HEK293 (cell line): Measurements from ENCODE around the gene SYNJ1.

Experiments used
- CTCF ChIA-PET: fragments of 350-600 bp; formaldehyde crosslinking; extraction: SDS; loops from one replicate; lab custom pipeline; 2021; ENCODE audit warnings: antibody characterized with exemption; lab: Yijun Ruan, JAX
- POLR2A ChIA-PET: fragments of 300-600 bp; formaldehyde crosslinking; extraction: SDS; loops from one replicate; lab custom pipeline; 2020; ENCODE audit warnings: antibody characterized with exemption, inconsistent platforms; lab: Yijun Ruan, JAX
- H3K27ac ChIP-seq: fragments of 200-500 bp; sonication (Bioruptor generic); 2 replicates; pipeline ENCODE4 v1.5.1; 2014; ENCODE audit warnings: low read depth, low read length, control low read depth, inconsistent platforms; ENCODE audit errors: extremely low read depth
- H3K36me3 ChIP-seq, 2 experiments: fragments of 200-500 bp in 1 of 2; sonication (Bioruptor generic) in 1 of 2; 1 replicate in 1 of 2; 2 replicates in 1 of 2; pipeline ENCODE4 v1.5.1; 2014 to 2017; ENCODE audit warnings: inconsistent platforms in 2 of 2, low read length in 2 of 2; ENCODE audit not compliant: control insufficient read depth in 2 of 2, insufficient read depth in 1 of 2
- H3K4me1 ChIP-seq: fragments of 200-500 bp; sonication (Bioruptor generic); 2 replicates; pipeline ENCODE4 v1.5.1; 2014; ENCODE audit warnings: mild to moderate bottlenecking, low read length, inconsistent platforms; ENCODE audit not compliant: control insufficient read depth, insufficient read depth
- H3K4me3 ChIP-seq: 2 replicates; pipeline ENCODE4 v1.5.1; 2011; ENCODE audit warnings: low read depth, mild to moderate bottlenecking, control low read depth, low read length, moderate library complexity
- H3K9me3 ChIP-seq: fragments of 200-500 bp; sonication (Bioruptor generic); 2 replicates; pipeline ENCODE4 v1.5.1; 2014; ENCODE audit warnings: low read depth, low read length, inconsistent platforms; ENCODE audit not compliant: control insufficient read depth, insufficient read depth
- BCL11A ChIP-seq: fragments of 450-650 bp; formaldehyde crosslinking; IDR thresholded peaks from 2 replicates; pipeline ENCODE4 v1.5.1; 2016; ENCODE audit warnings: low read depth, missing biosample characterization, missing genetic modification characterization
- BCL6B ChIP-seq: fragments of 450-650 bp; formaldehyde crosslinking; IDR thresholded peaks from 2 replicates; pipeline ENCODE4 v1.5.1; 2017; ENCODE audit warnings: missing biosample characterization, missing genetic modification characterization
- EGR2 ChIP-seq: fragments of 450-650 bp; formaldehyde crosslinking; IDR thresholded peaks from 2 replicates; pipeline ENCODE4 v1.5.1; 2016; ENCODE audit warnings: low read depth, missing biosample characterization, missing genetic modification characterization
- GLIS1 ChIP-seq: fragments of 450-650 bp; formaldehyde crosslinking; IDR thresholded peaks from 2 replicates; pipeline ENCODE4 v1.5.1; 2016; ENCODE audit warnings: missing biosample characterization, missing genetic modification characterization
- GLIS2 ChIP-seq: fragments of 450-650 bp; formaldehyde crosslinking; IDR thresholded peaks from 2 replicates; pipeline ENCODE4 v1.5.1; 2016; ENCODE audit warnings: missing biosample characterization, missing genetic modification characterization
- PBX3 ChIP-seq: sonication (generic); formaldehyde crosslinking; IDR thresholded peaks from 2 replicates; pipeline ENCODE4 v1.8.1; 2022; ENCODE audit warnings: mild to moderate bottlenecking, moderate library complexity, missing genetic modification reagents
- PRDM6 ChIP-seq: fragments of 450-650 bp; formaldehyde crosslinking; IDR thresholded peaks from 2 replicates; pipeline ENCODE4 v1.5.1; 2017; ENCODE audit warnings: missing biosample characterization, missing genetic modification characterization
- REPIN1 ChIP-seq: fragments of 450-650 bp; formaldehyde crosslinking; IDR thresholded peaks from 2 replicates; pipeline ENCODE4 v1.5.1; 2017; ENCODE audit warnings: missing biosample characterization, missing genetic modification characterization, low read depth
- SP2 ChIP-seq: fragments of 450-650 bp; formaldehyde crosslinking; IDR thresholded peaks from 2 replicates; pipeline ENCODE4 v1.5.1; 2016; ENCODE audit warnings: missing biosample characterization, missing genetic modification characterization
- SP3 ChIP-seq: fragments of 450-650 bp; formaldehyde crosslinking; IDR thresholded peaks from 2 replicates; pipeline ENCODE4 v1.5.1; 2016; ENCODE audit warnings: missing biosample characterization, missing genetic modification characterization
- TRIM28 ChIP-seq: IDR thresholded peaks from 2 replicates; pipeline ENCODE4 v1.6.1; 2011; ENCODE audit warnings: low read length, control low read depth, borderline replicate concordance
- ZBTB17 ChIP-seq: fragments of 450-650 bp; formaldehyde crosslinking; IDR thresholded peaks from 2 replicates; pipeline ENCODE4 v1.5.1; 2016; ENCODE audit warnings: missing biosample characterization, missing genetic modification characterization
- ZBTB20 ChIP-seq: fragments of 450-650 bp; formaldehyde crosslinking; IDR thresholded peaks from 2 replicates; pipeline ENCODE4 v1.5.1; 2016; ENCODE audit warnings: missing biosample characterization, missing genetic modification characterization
- ZBTB48 ChIP-seq: fragments of 450-650 bp; formaldehyde crosslinking; IDR thresholded peaks from 2 replicates; pipeline ENCODE4 v1.5.1; 2016; ENCODE audit warnings: missing biosample characterization, missing genetic modification characterization
- ZBTB8A ChIP-seq: fragments of 450-650 bp; formaldehyde crosslinking; IDR thresholded peaks from 2 replicates; pipeline ENCODE4 v1.5.1; 2016; ENCODE audit warnings: missing biosample characterization, missing genetic modification characterization
- ZIC2 ChIP-seq: fragments of 450-650 bp; formaldehyde crosslinking; IDR thresholded peaks from 2 replicates; pipeline ENCODE4 v1.5.1; 2016; ENCODE audit warnings: missing biosample characterization, missing genetic modification characterization
- ZNF16 ChIP-seq: fragments of 450-650 bp; formaldehyde crosslinking; IDR thresholded peaks from 2 replicates; pipeline ENCODE4 v1.5.1; 2016; ENCODE audit warnings: low read depth, missing biosample characterization, missing genetic modification characterization
- ZNF2 ChIP-seq: fragments of 450-650 bp; formaldehyde crosslinking; IDR thresholded peaks from 2 replicates; pipeline ENCODE4 v1.5.1; 2016; ENCODE audit warnings: missing biosample characterization, missing genetic modification characterization
- ZNF324 ChIP-seq: fragments of 450-650 bp; formaldehyde crosslinking; IDR thresholded peaks from 2 replicates; pipeline ENCODE4 v1.5.1; 2016; ENCODE audit warnings: missing biosample characterization, missing genetic modification characterization
- ZNF394 ChIP-seq: fragments of 450-650 bp; formaldehyde crosslinking; IDR thresholded peaks from 2 replicates; pipeline ENCODE4 v1.5.1; 2016; ENCODE audit warnings: missing biosample characterization, missing genetic modification characterization, mild to moderate bottlenecking, moderate library complexity, borderline replicate concordance
- ZNF423 ChIP-seq: fragments of 450-650 bp; formaldehyde crosslinking; IDR thresholded peaks from 2 replicates; pipeline ENCODE4 v1.5.1; 2016; ENCODE audit warnings: missing biosample characterization, missing genetic modification characterization
- ZNF449 ChIP-seq: fragments of 450-650 bp; formaldehyde crosslinking; IDR thresholded peaks from 2 replicates; pipeline ENCODE4 v1.5.1; 2017; ENCODE audit warnings: missing biosample characterization, mild to moderate bottlenecking, missing genetic modification characterization, moderate library complexity
- ZNF48 ChIP-seq: fragments of 450-650 bp; formaldehyde crosslinking; IDR thresholded peaks from 2 replicates; pipeline ENCODE4 v1.5.1; 2016; ENCODE audit warnings: missing biosample characterization, missing genetic modification characterization
- ZNF488 ChIP-seq: fragments of 450-650 bp; formaldehyde crosslinking; IDR thresholded peaks from 2 replicates; pipeline ENCODE4 v1.5.1; 2016; ENCODE audit warnings: missing biosample characterization, missing genetic modification characterization
- ZNF626 ChIP-seq: fragments of 450-650 bp; sonication (Bioruptor Pico); formaldehyde crosslinking; IDR thresholded peaks from 2 replicates; pipeline ENCODE4 v1.5.1; 2018; ENCODE audit warnings: missing biosample characterization, missing genetic modification characterization, inconsistent platforms
- ZNF692 ChIP-seq: fragments of 450-650 bp; formaldehyde crosslinking; IDR thresholded peaks from 2 replicates; pipeline ENCODE4 v1.5.1; 2016; ENCODE audit warnings: missing biosample characterization, missing genetic modification characterization

SYNJ1 gene

DNA sequence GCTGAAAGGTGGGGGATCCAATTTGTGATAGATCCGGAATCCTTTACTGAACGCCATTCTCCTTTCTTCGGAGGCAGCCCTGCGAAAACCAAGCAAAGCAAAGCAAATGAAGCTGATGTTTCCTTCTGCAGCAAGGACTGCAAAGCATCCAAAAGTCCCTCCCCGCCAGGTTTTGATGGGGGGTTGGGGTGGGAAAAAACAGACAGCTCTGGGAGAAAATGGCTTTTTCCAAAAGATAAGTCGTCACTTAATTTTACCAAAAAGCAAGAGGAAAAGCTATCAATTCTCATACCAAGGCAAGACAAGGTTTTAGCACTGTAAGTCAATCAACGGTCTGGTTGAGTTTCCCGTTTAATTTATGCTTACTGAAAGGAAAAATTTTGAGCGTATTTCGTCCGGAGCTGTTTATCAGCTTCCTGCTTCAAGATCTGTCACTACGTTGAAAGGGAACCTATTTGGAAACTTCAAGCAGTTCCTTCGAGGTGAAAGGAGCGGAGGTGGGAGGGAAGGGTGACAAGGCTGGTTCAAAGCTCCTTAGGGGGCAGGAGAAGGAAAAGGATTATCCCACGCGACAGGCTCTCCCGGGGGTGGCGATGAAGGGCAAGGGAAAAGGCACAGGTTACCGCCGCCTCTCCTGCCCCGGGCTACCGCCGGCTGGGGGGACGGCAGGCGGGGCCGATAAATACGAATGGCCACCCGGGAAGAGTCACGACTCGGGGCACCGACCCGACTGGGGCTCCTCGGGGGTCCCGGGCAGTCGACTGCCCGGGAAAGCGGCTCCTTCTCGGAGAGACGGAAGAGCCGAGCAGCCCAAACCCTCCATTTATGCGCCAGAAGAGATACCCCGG lies 750 bp downstream of the SYNJ1 start (continued):
- TF ChIP-seq PRDM6 (tag by site-specific recombination), result peak; percentile 42; the same call in 1 of the 2 replicates
- peak; percentile 77; the same call in 1 of the 2 replicates for TF ChIP-seq GLIS2
- TF ChIP-seq ZBTB20 (tag by site-specific recombination), result peak; percentile 92
- TF ChIP-seq ZNF692, result no peak; the same call in 1 of the 2 replicates
- no peak for TF ChIP-seq BCL6B (tag by site-specific recombination)
- peak; percentile 79 for TF ChIP-seq ZNF423 (tag by site-specific recombination)
- peak; percentile 89 for TF ChIP-seq EGR2 (tag by site-specific recombination)
- peak; percentile 86 for TF ChIP-seq ZBTB17
- peak; percentile 7; the same call in 1 of the 2 replicates for TF ChIP-seq SP2 (tag by site-specific recombination)
- TF ChIP-seq ZNF394 (tag by site-specific recombination), result no peak
- 0 out of 2 replicates have a peak, but pooled peaks have one; percentile 18 for TF ChIP-seq BCL11A (tag by site-specific recombination)
- peak; percentile 91 for TF ChIP-seq GLIS1 (tag by site-specific recombination)
- no peak for TF ChIP-seq ZNF488 (tag by site-specific recombination)
- TF ChIP-seq SP3 (tag by site-specific recombination), result no peak
- peak; percentile 53; the same call in 1 of the 2 replicates for TF ChIP-seq ZIC2 (tag by site-specific recombination)
- 0 out of 2 replicates have a peak, but pooled peaks have one; percentile 62 for TF ChIP-seq ZNF48 (tag by site-specific recombination)
- no peak for TF ChIP-seq ZNF626 (tag by site-specific recombination)
- TF ChIP-seq ZBTB8A, result peak; percentile 70
- 0 out of 2 replicates have a peak, but pooled peaks have one; percentile 26 for TF ChIP-seq TRIM28
- TF ChIP-seq, all 188 proteins: peak for 25

- peaks cover 19% of the 10 kb centered on the region for H3K4me1 ChIP-seq
- CTCF ChIA-PET, result interaction anchor here (0.6 kb wide), 1 partner anchor 25 kb away, joined by 3 read pairs; no protein-coding TSS in a partner anchor
- POLR2A ChIA-PET, result interaction anchor here (0.8 to 1.2 kb wide), 2 partner anchors 9 to 52 kb away, joined by 8 to 11 read pairs; partner anchors contain the start of genes PAXBP1 and SYNJ1
- peaks cover 0 to 3% of the 10 kb centered on the region in 2 experiments; a peak in 1 of 3 replicates for H3K36me3 ChIP-seq
- no peaks in the 10 kb centered on the region for H3K9me3 ChIP-seq
- H3K27ac ChIP-seq, result peak overlapping the region; percentile 16; the same call in 1 of the 2 replicates
- H3K4me3 ChIP-seq, result no peak overlapping the region
- TF ChIP-seq PBX3 (CRISPR knock-in tag) (no peak), ZNF2 (tag by site-specific recombination) (no peak), ZNF488 (tag by site-specific recombination) (no peak), ZNF324 (tag by site-specific recombination) (no peak), ZNF626 (tag by site-specific recombination) (no peak), ZNF16 (tag by site-specific recombination) (no peak), ZBTB48 (tag by site-specific recombination) (no peak), REPIN1 (no peak), ZNF449 (no peak)
Observed at GRCh38 chr21:32719085-32719484, 8.7 kb downstream of the SYNJ1 start.
